Naive thymus-derived CD8-positive, alpha-beta T cell (primary cell): Measurements from ENCODE around the gene HACD2. TPM values are rescaled to one million over a fixed set of nuclear protein-coding genes. Genes with fewer than 3 reads are reported as not detected.
A peak's percentile ranks its signal among the peaks of the same experiment; 100 is the strongest.

Experiments
- ATAC-seq, 2 donors: fragments of 150-1000 bp; cut with Tn5 transposase in 1 of 2; sonication (Bioruptor Pico), chemical (Tn5 transposase) in 1 of 2; 1 replicate in 1 of 2; 2 replicates in 1 of 2; pipeline ENCODE4 v1.10.0; 2021; ENCODE audit warnings: mild to moderate bottlenecking in 2 of 2, moderate library complexity in 2 of 2
- POLR2A ChIA-PET: fragments of 350-600 bp; sonication (Branson Sonifier 250); formaldehyde crosslinking; loops from one replicate; lab custom pipeline; 2021; ENCODE audit warnings: antibody characterized with exemption; lab: Charles Lee
- DNase-seq, 10 donors: peaks; one replicate each; pipeline versions ENCODE4 v3.0.0 to v3.0.0-alpha.2; 2020 to 2022
- H3K27ac Mint-ChIP-seq, 10 donors: one replicate each; pipeline ENCODE4 v1.8.0; 2020 to 2022; ENCODE audit warnings: mild to moderate bottlenecking in 10 of 10, mixed read lengths in 10 of 10, moderate library complexity in 4 of 10, inconsistent platforms in 1 of 10
- H3K27me3 Mint-ChIP-seq, 5 donors: one replicate each; pipeline ENCODE4 v1.8.0; 2021 to 2022; ENCODE audit warnings: mixed read lengths in 5 of 5
- H3K36me3 Mint-ChIP-seq, 3 donors: one replicate each; pipeline ENCODE4 v1.8.0; 2020 to 2022; ENCODE audit warnings: mixed read lengths in 3 of 3, mild to moderate bottlenecking in 2 of 3, inconsistent platforms in 1 of 3
- H3K4me1 Mint-ChIP-seq, 4 donors: one replicate each; pipeline ENCODE4 v1.8.0; 2021 to 2022; ENCODE audit warnings: mixed read lengths in 4 of 4
- H3K4me3 Mint-ChIP-seq, 10 donors: one replicate each; pipeline ENCODE4 v1.8.0; 2020 to 2022; ENCODE audit warnings: mild to moderate bottlenecking in 10 of 10, mixed read lengths in 10 of 10, moderate library complexity in 6 of 10, inconsistent platforms in 1 of 10
- H3K9me3 Mint-ChIP-seq, 9 donors: one replicate each; pipeline ENCODE4 v1.8.0; 2020 to 2022; ENCODE audit warnings: mixed read lengths in 9 of 9, mild to moderate bottlenecking in 3 of 9, inconsistent platforms in 1 of 9, moderate library complexity in 1 of 9
- polyA plus RNA-seq, 3 donors: library from polyadenylated mRNA; unstranded; fragments of 300-500 nt; fragmentation: Illumina TruSeq; gene quantifications; one replicate each; pipeline ENCODE4 v1.2.3, GENCODE V29; 2021
- total RNA-seq, 8 experiments: library from RNA in 2 of 8; stranded (reverse) in 2 of 8; gene quantifications; one replicate each; pipeline ENCODE4 v1.2.3 and lab custom pipeline; 2021 to 2026

HACD2 gene
- total and polyA plus RNA-seq, 5 experiments from 2014 or later: 16.0 to 28.9 (median 20.5) TPM

DNA sequence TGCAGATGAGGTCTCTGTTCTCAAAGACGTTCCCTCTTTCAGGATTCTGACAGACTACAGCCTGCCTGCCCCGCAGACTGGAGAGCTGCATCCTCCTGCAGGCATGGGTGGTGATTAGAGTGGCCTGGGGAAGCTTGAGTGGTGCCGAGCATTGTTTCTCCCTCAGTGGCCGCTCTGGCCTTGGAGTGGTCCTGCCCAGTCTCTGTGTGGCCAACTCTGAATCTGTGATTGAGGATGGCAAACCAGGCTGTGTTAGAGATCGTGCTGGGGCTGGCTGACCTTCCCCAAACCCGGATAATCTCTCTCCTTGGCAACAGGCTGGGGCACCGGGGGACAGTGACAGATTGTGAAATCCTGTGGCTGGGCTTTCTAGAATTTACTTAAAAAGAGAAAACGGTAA is 125.0 kb downstream of the HACD2 start:
- no peak overlapping the region for H3K27ac Mint-ChIP-seq
- DNase-seq: no peak
- POLR2A ChIA-PET: no interaction called here
- no peak overlapping the region for H3K4me3 Mint-ChIP-seq
- ATAC-seq: no peak
- peaks cover 13 to 43% (median 26%) of the 10 kb centered on the region in 5 donors for H3K27me3 Mint-ChIP-seq
- no peaks in the 10 kb centered on the region for H3K36me3 Mint-ChIP-seq
- peaks cover 0 to 2% (median 0%) of the 10 kb centered on the region in 4 donors for H3K4me1 Mint-ChIP-seq
- no peaks in the 10 kb centered on the region for H3K9me3 Mint-ChIP-seq

DNA sequence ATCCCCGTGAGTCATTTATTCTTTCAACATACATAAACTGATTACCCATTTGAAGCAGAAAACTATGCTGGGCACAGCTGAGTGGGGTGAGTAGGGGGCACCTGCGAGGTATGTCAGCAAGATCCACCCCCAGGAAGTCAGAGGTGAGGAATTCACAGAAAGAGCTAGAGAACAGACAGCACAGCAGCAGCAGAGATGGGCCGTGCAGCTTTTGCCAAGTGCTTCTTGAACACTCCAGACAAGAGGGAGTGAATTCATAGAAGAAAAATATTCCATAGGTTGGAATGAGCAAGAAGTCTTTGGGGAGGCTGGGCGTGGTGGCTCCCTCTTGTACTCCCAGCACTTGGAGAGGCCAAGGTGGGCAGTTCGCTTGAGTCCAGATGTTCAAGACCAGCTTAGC is 126.6 kb downstream of the HACD2 start:
- ATAC-seq (no peak), DNase-seq (no peak)
- Mint-ChIP-seq H3K27me3 (peaks cover 20 to 58% (median 36%) of the 10 kb centered on the region in 5 donors), H3K36me3 (no peaks in the 10 kb centered on the region), H3K4me3 (no peak overlapping the region), H3K9me3 (no peaks in the 10 kb centered on the region), H3K27ac (no peak overlapping the region), H3K4me1 (peaks cover 0 to 2% (median 0%) of the 10 kb centered on the region in 4 donors)
- POLR2A ChIA-PET: no interaction called here

DNA sequence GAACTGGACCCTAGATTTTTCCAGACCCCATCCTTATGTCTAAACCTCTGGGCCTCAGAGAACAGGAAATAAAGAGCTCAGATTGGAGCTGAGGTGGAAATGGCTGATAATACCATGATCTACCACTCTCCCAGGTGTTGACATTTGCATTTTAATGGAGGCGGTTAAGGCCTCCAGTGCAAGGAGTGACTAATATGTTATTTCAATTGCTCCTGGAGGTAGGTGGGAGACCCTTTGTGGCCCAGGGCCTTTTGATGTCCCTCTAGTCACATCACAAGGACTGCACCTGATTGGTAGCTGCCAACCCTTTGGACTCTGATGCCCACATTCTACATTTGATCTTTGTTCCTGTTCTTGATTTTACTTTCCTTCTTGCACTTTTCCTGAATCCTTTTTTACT is 127.0 kb downstream of the HACD2 start:
- peaks cover 0 to 2% (median 0%) of the 10 kb centered on the region in 4 donors for H3K4me1 Mint-ChIP-seq
- ATAC-seq: no peak
- no peak overlapping the region for H3K27ac Mint-ChIP-seq
- POLR2A ChIA-PET: no interaction called here
- no peaks in the 10 kb centered on the region for H3K9me3 Mint-ChIP-seq
- H3K36me3 Mint-ChIP-seq: no peaks in the 10 kb centered on the region
- no peak overlapping the region for H3K4me3 Mint-ChIP-seq
- no peak for DNase-seq
- H3K27me3 Mint-ChIP-seq: peaks cover 20 to 59% (median 36%) of the 10 kb centered on the region in 5 donors

DNA sequence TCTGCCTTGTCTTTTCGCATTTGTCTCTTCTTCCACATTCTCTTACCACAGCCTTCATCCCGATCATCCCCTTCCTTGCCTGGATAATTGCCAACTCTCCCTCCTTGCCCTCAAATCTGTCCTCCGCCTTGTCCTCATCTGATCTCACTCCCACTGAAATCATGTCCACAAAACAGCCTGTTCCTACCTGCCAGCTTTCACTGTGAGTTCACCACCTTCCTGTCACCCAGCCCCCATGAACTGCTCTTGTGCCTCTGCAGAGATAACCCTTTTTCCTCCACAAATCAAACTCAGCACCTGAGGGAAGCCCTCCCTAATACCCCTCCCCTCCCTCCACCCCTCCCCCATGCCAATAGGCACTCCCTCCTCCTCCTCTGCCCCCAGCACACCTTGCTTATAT is 131.2 kb downstream of the HACD2 start:
- Mint-ChIP-seq H3K36me3 (no peaks in the 10 kb centered on the region), H3K27ac (no peak overlapping the region), H3K9me3 (no peaks in the 10 kb centered on the region), H3K4me3 (no peak overlapping the region), H3K4me1 (peaks cover 0 to 4% (median 3%) of the 10 kb centered on the region in 4 donors), H3K27me3 (peaks cover 27 to 63% (median 40%) of the 10 kb centered on the region in 5 donors)
- ATAC-seq: no peak
- no peak for DNase-seq
- POLR2A ChIA-PET: no interaction called here

DNA sequence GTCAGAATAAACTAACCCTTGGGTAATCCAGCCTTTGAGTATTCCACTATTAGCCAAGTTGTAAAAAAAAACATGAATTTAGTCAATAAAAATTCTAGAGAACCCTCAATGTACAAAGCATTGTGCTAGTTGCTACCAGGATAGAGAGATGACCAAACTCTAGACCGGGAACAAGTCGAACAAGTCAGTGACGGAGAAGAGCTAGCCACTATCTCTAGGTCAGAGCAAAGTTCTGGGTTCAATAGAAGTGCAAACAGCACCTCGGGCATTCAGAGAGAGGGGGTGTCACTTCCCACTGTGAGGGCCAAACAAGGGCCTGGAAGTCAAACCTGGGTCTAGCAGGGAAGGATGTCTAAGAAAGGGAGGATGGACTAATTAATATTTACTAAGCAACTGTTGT is 133.7 kb downstream of the HACD2 start:
- Mint-ChIP-seq H3K4me1 (peaks cover 0 to 7% (median 6%) of the 10 kb centered on the region in 4 donors), H3K27me3 (peaks cover 24 to 52% (median 39%) of the 10 kb centered on the region in 5 donors), H3K4me3 (peak overlapping the region in 6 of 10 donors; percentile 12 to 75 (median 51)), H3K36me3 (no peaks in the 10 kb centered on the region), H3K27ac (no peak overlapping the region), H3K9me3 (peaks cover 0 to 2% (median 0%) of the 10 kb centered on the region in 9 donors)
- POLR2A ChIA-PET: no interaction called here
- no peak for ATAC-seq
- no peak for DNase-seq

DNA sequence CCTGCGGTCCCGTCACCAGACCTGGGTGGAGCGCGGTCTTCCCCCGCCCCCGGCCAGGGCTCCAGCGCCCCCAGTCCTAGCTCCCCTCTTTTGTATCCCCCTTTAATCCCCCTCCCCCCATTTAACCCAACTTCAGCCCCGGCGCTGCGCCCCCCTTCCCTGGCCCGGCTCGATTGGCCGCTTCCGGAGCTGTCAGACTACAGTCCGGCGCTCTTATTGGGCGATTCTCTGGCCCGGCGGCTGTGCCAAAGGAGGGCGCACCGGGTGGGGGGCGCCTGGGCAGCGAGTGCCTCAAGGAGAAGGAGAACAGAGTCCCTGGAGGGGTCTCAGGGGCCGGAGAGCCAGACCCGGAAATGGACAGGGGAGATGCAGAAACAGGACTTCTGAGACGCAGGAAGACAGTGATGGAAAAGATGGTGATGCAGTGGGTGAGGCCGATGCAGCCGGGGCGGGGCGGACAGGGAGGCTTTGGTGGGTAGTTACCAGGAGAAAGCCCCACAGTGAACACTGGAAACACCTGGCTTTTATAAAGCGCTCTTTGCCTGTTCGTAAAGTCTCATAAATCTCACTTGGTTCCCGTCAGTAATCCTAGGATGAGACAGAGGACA is 134.8 kb downstream of the HACD2 start:
- no peak overlapping the region for H3K27ac Mint-ChIP-seq
- no peak for DNase-seq
- POLR2A ChIA-PET: interaction anchor here (0.6 kb wide), 1 partner anchor 15 kb away, joined by 4 read pairs; no protein-coding TSS in a partner anchor
- peaks cover 0 to 7% (median 6%) of the 10 kb centered on the region in 4 donors for H3K4me1 Mint-ChIP-seq
- peaks cover 0 to 3% (median 0%) of the 10 kb centered on the region in 9 donors for H3K9me3 Mint-ChIP-seq
- no peaks in the 10 kb centered on the region for H3K36me3 Mint-ChIP-seq
- peak overlapping the region; percentile 32 to 81 (median 68) for H3K4me3 Mint-ChIP-seq
- H3K27me3 Mint-ChIP-seq: peaks cover 34 to 59% (median 48%) of the 10 kb centered on the region in 5 donors
- ATAC-seq: no peak

DNA sequence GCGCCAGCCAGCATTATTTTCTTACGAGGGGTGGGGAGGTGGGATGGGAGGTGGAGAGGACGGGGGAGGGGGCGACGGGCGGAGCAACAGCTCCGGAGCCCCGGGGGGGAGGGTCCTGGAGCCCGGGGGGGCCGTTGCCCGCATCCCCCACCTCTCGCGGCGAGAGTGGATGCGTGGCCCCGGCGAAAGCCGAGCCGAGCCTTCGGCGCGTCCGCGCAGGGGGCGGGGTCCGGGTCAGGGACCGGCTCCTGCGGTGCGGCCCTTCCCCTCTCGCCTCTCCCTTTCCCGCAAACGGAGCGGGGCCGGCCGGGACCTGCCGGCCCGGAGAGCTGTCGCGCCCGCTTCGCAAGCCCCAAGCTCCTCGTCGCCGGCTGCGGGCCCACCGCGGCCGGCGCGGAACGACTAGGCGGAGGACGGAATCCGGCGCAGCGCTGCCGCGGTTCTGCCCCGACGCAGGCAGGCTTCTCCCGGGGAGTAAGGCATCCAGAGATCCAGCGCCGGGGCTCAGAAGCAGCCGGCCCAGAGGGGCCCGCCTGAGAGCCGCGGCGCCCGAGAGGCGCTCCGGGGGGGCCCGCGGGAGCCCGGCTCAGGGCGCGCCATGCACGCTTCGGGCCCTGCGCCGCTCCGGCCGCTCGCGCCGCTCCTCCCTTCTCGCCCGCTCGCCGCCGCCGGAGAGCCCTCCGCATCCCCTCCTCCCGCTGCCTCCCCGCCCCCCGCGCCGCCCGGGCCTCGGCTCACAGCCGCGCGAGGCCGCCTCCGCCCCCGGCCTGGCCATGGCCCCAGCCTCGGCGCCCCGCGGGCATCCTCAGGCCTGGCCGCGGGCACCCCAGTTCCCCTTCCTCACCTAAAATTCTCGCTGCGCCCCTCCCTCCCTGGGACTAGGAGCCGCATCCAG is 135.5 kb downstream of the HACD2 start:
- H3K4me3 Mint-ChIP-seq: peak overlapping the region in 7 of 10 donors; percentile 32 to 81 (median 70)
- ATAC-seq: peak; percentile 24 to 37
- H3K36me3 Mint-ChIP-seq: no peaks in the 10 kb centered on the region
- peaks cover 0 to 3% (median 0%) of the 10 kb centered on the region in 9 donors for H3K9me3 Mint-ChIP-seq
- peak in 1 of 10 donors; percentile 11 for DNase-seq
- POLR2A ChIA-PET: no interaction called here
- H3K4me1 Mint-ChIP-seq: peaks cover 0 to 7% (median 6%) of the 10 kb centered on the region in 4 donors
- H3K27me3 Mint-ChIP-seq: peaks cover 35 to 62% (median 51%) of the 10 kb centered on the region in 5 donors
- no peak overlapping the region for H3K27ac Mint-ChIP-seq

DNA sequence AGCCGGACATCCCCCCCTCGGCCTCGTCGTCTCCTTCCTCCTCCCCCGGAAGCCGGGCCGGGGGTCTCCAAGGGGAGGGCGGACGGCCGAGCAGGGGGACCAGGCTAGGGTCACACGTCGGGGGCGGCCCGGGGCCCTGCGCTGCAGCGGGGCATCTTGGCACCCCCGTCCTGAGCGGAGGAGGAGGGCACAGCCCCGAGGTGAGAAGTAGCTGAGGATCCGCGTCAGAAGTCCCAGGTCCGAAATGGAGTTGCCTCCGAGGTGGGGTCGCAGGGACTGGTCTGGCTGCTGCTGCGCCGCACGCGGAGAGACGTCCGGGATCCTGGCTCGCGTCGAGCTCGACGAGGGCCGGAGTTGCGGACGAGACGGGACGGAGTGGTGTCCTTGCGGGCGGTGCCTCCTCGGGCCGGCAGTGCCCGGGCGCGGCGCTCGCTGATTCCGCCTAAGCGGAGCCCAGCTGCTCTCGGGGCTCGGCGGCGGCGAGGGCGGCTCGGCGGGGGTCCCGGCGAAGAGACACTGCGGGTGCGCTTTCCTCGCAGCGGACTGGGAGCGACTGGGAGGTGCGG is 136.2 kb downstream of the HACD2 start, which contains the start of gene ADCY5:
Gene ADCY5 (minus strand): TSS at position 555 of the 566 bp plus-strand sequence. CDS start 545 bp downstream, at position 10.
- Mint-ChIP-seq H3K27ac (no peak within 1 kb of the TSS), H3K4me3 (peak within 1 kb of the TSS in 9 of 10 donors; percentile 32 to 81 (median 65)), H3K9me3 (peaks cover 0 to 3% (median 0%) of the 10 kb centered on the region in 9 donors), H3K4me1 (peaks cover 0 to 7% (median 6%) of the 10 kb centered on the region in 4 donors), H3K36me3 (no peaks in the 10 kb centered on the region), H3K27me3 (peaks cover 37 to 62% (median 54%) of the 10 kb centered on the region in 5 donors)
- peak in 1 of 10 donors; percentile 7 for DNase-seq
- POLR2A ChIA-PET: no interaction called here
- peak in 1 of 2 donors; percentile 43 for ATAC-seq

DNA sequence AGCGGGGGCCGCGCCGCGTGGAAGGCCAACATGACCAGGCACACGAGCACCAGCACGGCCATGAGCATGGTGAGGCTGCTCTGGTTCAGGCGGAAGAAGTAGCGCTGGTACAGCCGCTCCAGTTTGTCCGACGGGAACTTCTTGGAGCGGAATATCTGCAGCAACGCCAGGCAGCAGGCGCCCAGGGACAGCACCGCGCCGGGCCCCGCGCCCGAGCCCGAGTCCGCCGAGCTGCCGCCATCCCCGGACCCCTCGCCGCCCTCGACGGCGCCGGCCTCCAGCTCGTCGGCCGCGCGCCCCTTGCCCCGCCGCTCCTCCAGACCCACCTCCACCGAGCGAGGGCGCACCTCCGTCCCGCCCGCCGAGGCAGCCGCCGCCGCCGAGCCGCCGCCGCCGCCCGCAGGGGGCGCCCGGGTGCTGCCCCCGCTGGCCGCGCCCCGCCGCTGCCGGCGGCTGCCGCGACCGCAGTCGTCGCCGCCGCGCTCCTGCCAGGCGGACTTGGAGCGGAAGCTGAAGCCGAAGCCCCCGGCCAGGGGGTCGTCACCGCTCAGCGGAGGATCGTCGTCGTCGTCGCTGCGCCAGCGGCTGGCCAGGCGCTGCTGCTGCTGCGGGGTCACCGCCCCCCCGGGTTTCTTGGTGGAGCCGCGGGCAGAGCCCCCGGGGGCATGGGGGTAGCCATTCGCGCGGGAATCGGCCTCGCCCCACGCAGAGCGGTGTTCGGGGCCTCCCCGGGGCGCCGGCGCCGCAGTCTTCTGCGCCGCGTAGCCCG is 136.9 kb downstream of the HACD2 start:
- H3K9me3 Mint-ChIP-seq: peaks cover 0 to 3% (median 0%) of the 10 kb centered on the region in 9 donors
- H3K27ac Mint-ChIP-seq: no peak overlapping the region
- H3K4me3 Mint-ChIP-seq: peak overlapping the region in 4 of 10 donors; percentile 24 to 74 (median 62)
- peak; percentile 61 to 74 for ATAC-seq
- DNase-seq: peak in 8 of 10 donors; percentile 5 to 50 (median 26)
- no peaks in the 10 kb centered on the region for H3K36me3 Mint-ChIP-seq
- H3K27me3 Mint-ChIP-seq: peaks cover 35 to 64% (median 54%) of the 10 kb centered on the region in 5 donors
- POLR2A ChIA-PET: no interaction called here
- H3K4me1 Mint-ChIP-seq: peaks cover 0 to 7% (median 6%) of the 10 kb centered on the region in 4 donors

DNA sequence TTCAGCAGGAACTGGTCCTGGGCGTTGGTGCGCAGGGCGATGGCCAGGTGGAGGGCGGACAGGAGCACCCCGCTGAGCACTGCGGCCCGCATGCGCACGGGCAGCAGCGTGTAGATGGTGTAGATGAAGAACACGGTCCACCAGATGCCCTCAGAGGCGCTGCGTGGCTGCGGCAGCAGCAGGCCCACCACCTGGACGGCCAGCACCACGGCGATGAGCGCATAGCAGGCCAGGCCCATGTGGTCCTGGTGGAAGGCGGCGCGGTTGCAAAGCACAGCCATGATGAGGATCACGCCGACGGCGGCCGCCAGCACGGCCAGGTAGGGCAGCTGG is 137.5 kb downstream of the HACD2 start:
- POLR2A ChIA-PET: no interaction called here
- Mint-ChIP-seq H3K36me3 (no peaks in the 10 kb centered on the region), H3K4me1 (peaks cover 0 to 7% (median 6%) of the 10 kb centered on the region in 4 donors), H3K27me3 (peaks cover 38 to 69% (median 57%) of the 10 kb centered on the region in 5 donors), H3K4me3 (peak overlapping the region in 8 of 10 donors; percentile 18 to 79 (median 62)), H3K9me3 (peaks cover 0 to 3% (median 0%) of the 10 kb centered on the region in 9 donors), H3K27ac (no peak overlapping the region)
- DNase-seq (no peak), ATAC-seq (no peak)

DNA sequence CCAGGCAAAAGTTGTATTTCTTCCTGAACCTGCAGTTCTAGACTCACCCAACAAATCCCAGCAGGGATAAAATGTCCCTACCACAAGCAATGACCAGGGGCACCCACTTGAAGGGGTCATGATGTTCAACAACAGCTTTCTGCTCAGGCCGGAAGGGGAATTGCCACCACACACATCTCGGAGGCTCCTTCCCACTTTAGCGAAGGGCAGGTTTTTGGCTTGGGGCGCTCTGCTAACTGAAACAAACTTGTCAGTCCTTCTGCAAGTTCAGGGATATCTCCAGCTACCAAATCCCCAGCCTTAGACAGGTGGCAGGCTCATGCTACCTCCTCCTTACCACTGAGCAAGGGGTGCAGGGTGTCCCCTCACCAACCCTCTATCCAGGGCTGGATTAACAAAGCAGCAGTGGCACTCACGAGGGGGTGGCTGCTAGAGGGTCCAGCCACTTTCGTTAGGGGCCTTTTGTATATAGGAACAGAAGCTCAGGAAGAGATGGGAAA is 138.2 kb downstream of the HACD2 start:
- POLR2A ChIA-PET: no interaction called here
- Mint-ChIP-seq H3K27me3 (peaks cover 42 to 77% (median 61%) of the 10 kb centered on the region in 5 donors), H3K4me3 (peak overlapping the region; percentile 54 to 85 (median 75)), H3K27ac (peak overlapping the region in 2 of 10 donors; percentile 25 to 27), H3K36me3 (no peaks in the 10 kb centered on the region), H3K4me1 (peaks cover 0 to 7% (median 6%) of the 10 kb centered on the region in 4 donors), H3K9me3 (peaks cover 0 to 3% (median 0%) of the 10 kb centered on the region in 9 donors)
- no peak for DNase-seq
- no peak for ATAC-seq
